BLaER1 treated with 17β-estradiol and CSF1 and Interleukin-3, amounts not matched to agents 10 nM and 100 nM (cell line): ENCODE data around the gene NEDD4L.
A peak's percentile ranks its signal among the peaks of the same experiment; 100 is the strongest.

Source experiments
- H3K27ac ChIP-seq, 11 experiments: shearing (Covaris generic); formaldehyde crosslinking; 2 replicates each; pipeline ENCODE4 v1.8.1; 2022
- H3K27me3 ChIP-seq, 11 experiments: shearing (Covaris generic); formaldehyde crosslinking; 2 replicates each; pipeline ENCODE4 v1.8.1; 2022
- H3K36me3 ChIP-seq, 11 experiments: shearing (Covaris generic); formaldehyde crosslinking; 2 replicates each; pipeline ENCODE4 v1.8.1; 2022
- H3K4me1 ChIP-seq, 10 experiments: shearing (Covaris generic); formaldehyde crosslinking; 2 replicates each; pipeline ENCODE4 v1.8.1; 2022
- H3K4me2 ChIP-seq, 11 experiments: shearing (Covaris generic); formaldehyde crosslinking; 2 replicates each; pipeline ENCODE4 v1.8.1; 2022
- H3K4me3 ChIP-seq, 10 experiments: shearing (Covaris generic); formaldehyde crosslinking; 2 replicates each; pipeline ENCODE4 v1.8.1; 2022
- H3K9ac ChIP-seq, 11 experiments: shearing (Covaris generic); formaldehyde crosslinking; 2 replicates each; pipeline ENCODE4 v1.8.1; 2022
- H3K9me3 ChIP-seq, 11 experiments: shearing (Covaris generic); formaldehyde crosslinking; replicated peaks in 1 of 11; 2 replicates each; pipeline ENCODE4 v1.8.1; 2022
- H4K20me1 ChIP-seq, 11 experiments: shearing (Covaris generic); formaldehyde crosslinking; 2 replicates each; pipeline ENCODE4 v1.8.1; 2022
- Cebpa-rat ChIP-seq, 11 experiments: shearing (Covaris generic); IDR thresholded peaks; 2 replicates each; pipeline ENCODE4 v1.8.1; 2022

NEDD4L gene

GRCh38 chr18:58124475-58124874, 80.4 kb downstream of the NEDD4L start:
- no peak overlapping the region for H3K27ac ChIP-seq
- H4K20me1 ChIP-seq, result peaks cover 0 to 90% (median 12%) of the 10 kb centered on the region in 11 experiments; a peak in 10 of 22 replicates
- no peak for TF ChIP-seq Cebpa-rat (IDR thresholded peaks at IDR 0.05)
- H3K9ac ChIP-seq, result no peak overlapping the region
- H3K4me1 ChIP-seq, result peaks cover 0 to 3% (median under 1%) of the 10 kb centered on the region in 10 experiments; a peak in 6 of 20 replicates
- H3K36me3 ChIP-seq, result peaks cover 0 to 27% (median 12%) of the 10 kb centered on the region in 11 experiments; a peak in 11 of 22 replicates
- no peak overlapping the region for H3K4me2 ChIP-seq
- no peak overlapping the region for H3K4me3 ChIP-seq
- no peaks in the 10 kb centered on the region for H3K27me3 ChIP-seq
- H3K9me3 ChIP-seq, result peaks cover 14 to 18% (median 16%) of the 10 kb centered on the region in 11 experiments

- H3K36me3 ChIP-seq, result peaks cover 0 to 27% (median 12%) of the 10 kb centered on the region in 11 experiments; a peak in 11 of 22 replicates
- no peak overlapping the region for H3K27ac ChIP-seq
- H3K9ac ChIP-seq, result no peak overlapping the region
- no peak for TF ChIP-seq Cebpa-rat (IDR thresholded peaks at IDR 0.05)
- no peak overlapping the region for H3K4me2 ChIP-seq
- H4K20me1 ChIP-seq, result peaks cover 0 to 86% (median 12%) of the 10 kb centered on the region in 11 experiments; a peak in 10 of 22 replicates
- H3K4me3 ChIP-seq, result no peak overlapping the region
- H3K9me3 ChIP-seq, result peaks cover 21 to 25% (median 23%) of the 10 kb centered on the region in 11 experiments
- no peaks in the 10 kb centered on the region for H3K27me3 ChIP-seq
- peaks cover 0 to 3% (median 0%) of the 10 kb centered on the region in 10 experiments; a peak in 1 of 20 replicates for H3K4me1 ChIP-seq
These were observed 81.2 kb downstream of the NEDD4L start for GRCh38 chr18:58125183-58125582.

DNA sequence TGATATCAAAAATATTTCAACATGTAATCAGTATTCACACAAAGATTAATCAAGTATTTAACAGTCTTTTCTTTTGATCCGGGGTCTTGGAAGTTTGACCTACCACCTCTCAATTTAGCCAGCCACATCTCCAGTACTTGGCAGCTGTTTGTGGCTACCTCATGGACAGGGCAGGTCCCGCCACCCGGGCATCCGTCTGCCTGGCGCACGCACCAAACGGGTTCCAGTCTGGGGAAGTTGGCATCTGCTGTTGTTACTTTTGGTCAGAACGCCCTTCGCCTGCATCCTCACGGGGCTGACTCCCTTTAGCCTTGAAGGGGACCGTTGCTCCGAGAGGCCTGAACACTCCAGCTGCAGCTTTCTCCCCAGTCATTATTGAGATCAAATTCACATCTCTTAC, 81.7 kb downstream of the NEDD4L start:
- H3K9ac ChIP-seq, result no peak overlapping the region
- no peak overlapping the region for H3K27ac ChIP-seq
- no peaks in the 10 kb centered on the region for H3K27me3 ChIP-seq
- no peak overlapping the region for H3K4me3 ChIP-seq
- H3K4me2 ChIP-seq, result no peak overlapping the region
- H3K36me3 ChIP-seq, result peaks cover 0 to 27% (median 12%) of the 10 kb centered on the region in 11 experiments; a peak in 11 of 22 replicates
- peaks cover 0 to 85% (median 12%) of the 10 kb centered on the region in 11 experiments; a peak in 10 of 22 replicates for H4K20me1 ChIP-seq
- peaks cover 0 to 3% (median 0%) of the 10 kb centered on the region in 10 experiments; a peak in 2 of 20 replicates for H3K4me1 ChIP-seq
- TF ChIP-seq Cebpa-rat (IDR thresholded peaks at IDR 0.05), result no peak
- H3K9me3 ChIP-seq, result peaks cover 23 to 29% (median 26%) of the 10 kb centered on the region in 11 experiments

DNA sequence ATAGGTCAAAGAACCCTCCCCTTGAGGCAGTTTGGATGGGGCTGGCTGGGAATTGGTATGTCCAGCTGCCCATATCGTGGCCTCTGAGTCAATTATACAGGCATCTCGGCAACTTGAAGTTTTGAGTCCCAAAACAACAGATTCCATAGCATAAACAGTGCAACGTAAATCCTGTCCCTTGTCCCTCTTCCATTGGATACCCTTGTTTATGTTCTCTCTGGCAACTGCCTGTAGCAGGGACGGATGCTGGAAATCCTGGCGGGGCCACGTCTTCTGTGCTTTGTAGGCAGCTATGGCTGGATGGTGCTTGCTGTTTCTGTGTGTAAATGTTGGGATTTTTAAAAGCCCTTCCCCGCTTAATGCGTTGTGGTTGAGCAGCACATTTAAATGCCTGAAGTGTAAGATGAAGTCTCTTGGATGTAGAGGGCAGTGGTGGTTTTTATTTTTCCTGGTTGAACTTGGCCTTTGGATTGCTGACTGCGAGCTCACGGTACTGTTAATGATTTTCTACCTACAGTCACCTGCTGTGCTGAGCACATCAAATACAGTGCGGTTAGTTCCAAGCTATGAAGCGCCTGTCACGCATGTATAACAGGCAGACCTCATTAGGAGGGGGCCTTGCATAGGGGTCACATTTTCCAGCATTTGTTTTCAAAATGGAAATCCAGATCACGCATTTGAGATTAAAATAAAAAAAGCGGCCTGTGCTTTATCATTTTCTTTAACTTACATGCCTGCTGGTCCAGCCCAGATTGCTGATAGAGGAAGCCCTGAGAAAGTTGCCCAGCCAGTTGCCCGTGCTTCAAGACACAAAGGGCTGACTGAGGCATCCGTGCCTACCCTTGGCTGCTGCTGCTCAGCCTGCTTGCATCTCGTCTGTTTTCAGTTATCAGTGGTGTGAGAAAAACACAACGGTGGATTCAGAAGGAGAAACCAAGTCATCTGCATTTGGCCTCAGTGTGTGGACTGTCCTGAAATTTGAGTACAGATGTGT, 84.7 kb downstream of the NEDD4L start:
- H3K9ac ChIP-seq, result no peak overlapping the region
- peaks cover 25 to 35% (median 28%) of the 10 kb centered on the region in 11 experiments for H3K9me3 ChIP-seq
- peaks cover 12 to 21% (median 18%) of the 10 kb centered on the region in 10 experiments; a peak in 19 of 20 replicates for H3K4me1 ChIP-seq
- no peak overlapping the region for H3K4me3 ChIP-seq
- H3K27me3 ChIP-seq, result 0 out of 22 replicates have a peak, but pooled peaks cover 0 to 6% (median 0%) of the 10 kb centered on the region in 11 experiments
- no peak overlapping the region for H3K27ac ChIP-seq
- no peak for TF ChIP-seq Cebpa-rat (IDR thresholded peaks at IDR 0.05)
- no peak overlapping the region for H3K4me2 ChIP-seq
- H4K20me1 ChIP-seq, result peaks cover 0 to 86% (median 25%) of the 10 kb centered on the region in 11 experiments; a peak in 16 of 22 replicates
- peaks cover 0 to 27% (median 12%) of the 10 kb centered on the region in 11 experiments; a peak in 11 of 22 replicates for H3K36me3 ChIP-seq

- Histone ChIP-seq H3K27me3 (0 out of 22 replicates have a peak, but pooled peaks cover 0 to 6% (median 0%) of the 10 kb centered on the region in 11 experiments), H3K9ac (no peak overlapping the region), H3K9me3 (peaks cover 25 to 35% (median 28%) of the 10 kb centered on the region in 11 experiments), H3K4me2 (peak overlapping the region in 10 of 11 experiments; percentile 46 to 73 (median 66); a peak in 17 of 22 replicates), H3K4me3 (no peak overlapping the region), H4K20me1 (peaks cover 0 to 81% (median 27%) of the 10 kb centered on the region in 11 experiments; a peak in 15 of 22 replicates), H3K36me3 (peaks cover 0 to 15% (median 8%) of the 10 kb centered on the region in 11 experiments; a peak in 11 of 22 replicates), H3K27ac (no peak overlapping the region), H3K4me1 (peaks cover 12 to 33% (median 27%) of the 10 kb centered on the region in 10 experiments)
- TF ChIP-seq Cebpa-rat (IDR thresholded peaks at IDR 0.05), result no peak
These were observed 88.7 kb downstream of the NEDD4L start for GRCh38 chr18:58132595-58133261.

GRCh38 chr18:58135183-58135641, 91.2 kb downstream of the NEDD4L start:
- Histone ChIP-seq H3K27me3 (0 out of 22 replicates have a peak, but pooled peaks cover 0 to 6% (median 0%) of the 10 kb centered on the region in 11 experiments), H3K27ac (no peak overlapping the region), H3K9ac (no peak overlapping the region), H3K36me3 (no peaks in the 10 kb centered on the region), H3K4me2 (peak overlapping the region in 6 of 11 experiments; percentile 1 to 8 (median 6); a peak in 2 of 22 replicates), H3K4me1 (peaks cover 12 to 54% (median 43%) of the 10 kb centered on the region in 10 experiments), H4K20me1 (peaks cover 0 to 88% (median 42%) of the 10 kb centered on the region in 11 experiments; a peak in 15 of 22 replicates), H3K4me3 (no peak overlapping the region), H3K9me3 (peaks cover under 1 to 11% (median 6%) of the 10 kb centered on the region in 11 experiments; a peak in 18 of 22 replicates)
- TF ChIP-seq Cebpa-rat (IDR thresholded peaks at IDR 0.05), result no peak

DNA sequence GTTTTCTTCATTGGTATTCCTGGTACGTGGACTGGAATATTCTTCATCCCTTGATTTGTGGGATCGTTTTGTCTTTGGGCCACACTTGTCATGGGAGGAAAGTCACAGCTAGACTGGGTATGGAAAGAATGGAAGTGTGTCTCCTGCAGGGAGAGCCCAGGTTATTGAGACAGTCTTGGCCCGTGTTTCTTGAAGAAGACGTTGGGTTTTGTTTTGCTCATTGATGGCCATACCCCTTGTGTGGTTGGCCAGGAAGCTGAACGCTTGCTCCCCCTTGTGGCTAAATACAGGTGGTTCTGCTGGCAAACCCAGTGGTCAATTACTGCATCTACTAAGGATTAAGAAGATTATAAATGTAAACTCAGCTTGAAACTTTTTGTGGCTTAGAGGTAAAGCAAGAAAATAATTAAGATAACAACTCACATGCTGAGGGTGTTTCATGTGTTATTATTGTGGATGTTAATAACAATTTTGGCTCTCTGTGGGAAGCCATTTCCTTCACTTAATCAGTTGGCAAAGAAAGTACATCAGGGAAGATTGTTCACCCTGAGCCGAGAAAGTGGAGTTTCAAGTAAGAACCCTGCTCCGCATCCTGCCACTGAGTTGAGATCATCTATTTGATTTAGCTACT, 91.8 kb downstream of the NEDD4L start:
- H3K36me3 ChIP-seq, result no peaks in the 10 kb centered on the region
- peaks cover 12 to 54% (median 43%) of the 10 kb centered on the region in 10 experiments for H3K4me1 ChIP-seq
- H3K9ac ChIP-seq, result no peak overlapping the region
- no peak for TF ChIP-seq Cebpa-rat (IDR thresholded peaks at IDR 0.05)
- no peak overlapping the region for H3K4me3 ChIP-seq
- peaks cover 0 to 5% (median 3%) of the 10 kb centered on the region in 11 experiments; a peak in 7 of 22 replicates for H3K9me3 ChIP-seq
- H3K4me2 ChIP-seq, result peak overlapping the region in 6 of 11 experiments; percentile 1 to 8 (median 6); a peak in 2 of 22 replicates
- peaks cover 0 to 92% (median 48%) of the 10 kb centered on the region in 11 experiments; a peak in 15 of 22 replicates for H4K20me1 ChIP-seq
- H3K27me3 ChIP-seq, result 0 out of 22 replicates have a peak, but pooled peaks cover 0 to 6% (median 0%) of the 10 kb centered on the region in 11 experiments
- H3K27ac ChIP-seq, result no peak overlapping the region

DNA sequence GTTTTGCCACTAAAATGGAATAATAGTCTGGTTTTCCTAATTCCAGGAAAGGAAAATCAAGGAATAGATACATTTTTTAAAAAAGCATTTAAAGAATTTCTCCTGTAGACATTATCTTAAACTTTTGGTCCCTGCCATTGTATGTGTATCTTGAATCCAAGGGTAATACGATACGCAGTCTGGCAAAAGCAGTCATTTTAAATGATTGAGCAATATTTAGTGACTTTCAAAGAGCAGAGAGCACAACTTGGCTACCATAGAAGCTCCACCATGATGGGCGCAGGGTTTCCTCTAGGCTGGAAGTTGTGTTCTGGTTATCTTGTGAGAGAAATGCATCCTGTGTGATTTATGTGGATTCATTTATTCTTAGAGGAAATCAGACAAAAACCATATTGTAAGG, 92.9 kb downstream of the NEDD4L start:
- H3K27me3 ChIP-seq, result 0 out of 22 replicates have a peak, but pooled peaks cover 0 to 6% (median 0%) of the 10 kb centered on the region in 11 experiments
- no peaks in the 10 kb centered on the region for H3K36me3 ChIP-seq
- no peak overlapping the region for H3K9ac ChIP-seq
- H3K4me1 ChIP-seq, result peaks cover 3 to 44% (median 33%) of the 10 kb centered on the region in 10 experiments; a peak in 19 of 20 replicates
- peaks cover 0 to 91% (median 42%) of the 10 kb centered on the region in 11 experiments; a peak in 14 of 22 replicates for H4K20me1 ChIP-seq
- TF ChIP-seq Cebpa-rat (IDR thresholded peaks at IDR 0.05), result no peak
- no peak overlapping the region for H3K27ac ChIP-seq
- H3K4me3 ChIP-seq, result no peak overlapping the region
- no peak overlapping the region for H3K4me2 ChIP-seq
- no peaks in the 10 kb centered on the region for H3K9me3 ChIP-seq
